Panc1 (cell line): ENCODE results near the gene KRT23. TPM values are rescaled to one million over a fixed set of nuclear protein-coding genes. Genes with fewer than 3 reads are reported as not detected.

Experiments
- ATAC-seq: fragments of 200-7000 bp; cut with Tn5 transposase; 2 replicates; pipeline ENCODE4 v1.9.1; 2020; ENCODE audit warnings: mild to moderate bottlenecking, moderate library complexity
- BruUV-seq: library from RNA; stranded (reverse); fragments of 400-500 nt; replicated peaks from 2 replicates; lab custom pipeline; 2021; lab: Mats Ljungman, UMichigan
- CTCF ChIA-PET: fragments of 300-600 bp; sonication (Branson Sonifier 250); formaldehyde crosslinking; loops from one replicate; lab custom pipeline; 2022; ENCODE audit warnings: antibody characterized with exemption; lab: Charles Lee
- POLR2A ChIA-PET: fragments of 300-600 bp; sonication (Branson Sonifier 250); formaldehyde crosslinking; loops from one replicate; lab custom pipeline; 2022; ENCODE audit warnings: antibody characterized with exemption; lab: Charles Lee
- DNase-seq: peaks from one replicate; pipeline ENCODE4 v3.0.0-alpha.2; 2010; ENCODE audit warnings: low read depth, low spot score
- H3K27ac ChIP-seq: 2 replicates; pipeline ENCODE4 v1.5.1; 2011; ENCODE audit warnings: mild to moderate bottlenecking, low read length, inconsistent platforms
- H3K27me3 ChIP-seq: fragments of 200-500 bp; sonication (Bioruptor generic); 2 replicates; pipeline ENCODE4 v1.6.0; 2014; ENCODE audit warnings: low read length, inconsistent platforms; ENCODE audit not compliant: control insufficient read depth, insufficient read depth
- H3K36me3 ChIP-seq: fragments of 200-500 bp; sonication (Bioruptor generic); 2 replicates; pipeline ENCODE4 v1.5.1; 2014; ENCODE audit warnings: inconsistent platforms, mild to moderate bottlenecking, low read length, moderate library complexity; ENCODE audit not compliant: control insufficient read depth, insufficient read depth
- H3K4me1 ChIP-seq: 2 replicates; pipeline ENCODE4 v1.5.1; 2011; ENCODE audit warnings: inconsistent platforms, mild to moderate bottlenecking, low read length, moderate library complexity; ENCODE audit not compliant: control insufficient read depth, insufficient read depth
- H3K4me3 ChIP-seq, 2 experiments: 2 replicates each; pipeline ENCODE4 v1.5.1; 2011 to 2012; ENCODE audit warnings: low read depth in 2 of 2, low read length in 2 of 2, mild to moderate bottlenecking in 2 of 2, inconsistent platforms in 1 of 2, moderate library complexity in 1 of 2
- H3K9me3 ChIP-seq: fragments of 200-500 bp; sonication (Bioruptor generic); 2 replicates; pipeline ENCODE4 v1.5.1; 2014; ENCODE audit warnings: low read depth, mild to moderate bottlenecking, inconsistent platforms, low read length, moderate library complexity; ENCODE audit not compliant: control insufficient read depth, insufficient read depth
- CTCF ChIP-seq: fragments of 450-650 bp; IDR thresholded peaks from 2 replicates; pipeline ENCODE4 v1.5.1; 2017; ENCODE audit warnings: mild to moderate bottlenecking
- POLR2AphosphoS5 ChIP-seq: IDR thresholded peaks from 2 replicates; pipeline ENCODE4 v1.6.1; 2012; ENCODE audit warnings: mild to moderate bottlenecking, low read depth, low read length, moderate library complexity
- REST ChIP-seq, 2 experiments: IDR thresholded peaks; 2 replicates each; pipeline ENCODE4 v1.6.1; 2011 to 2012; ENCODE audit warnings: low read depth in 2 of 2, control low read depth in 1 of 2, low read length in 1 of 2, mild to moderate bottlenecking in 1 of 2, moderate library complexity in 1 of 2; ENCODE audit not compliant: insufficient read depth in 1 of 2
- SIN3A ChIP-seq: IDR thresholded peaks from 2 replicates; pipeline ENCODE4 v1.6.1; 2012; ENCODE audit warnings: low read depth, mild to moderate bottlenecking, low read length, moderate library complexity, borderline replicate concordance; ENCODE audit not compliant: insufficient read depth
- TCF7L2 ChIP-seq: IDR thresholded peaks from 2 replicates; pipeline ENCODE4 v1.6.1; 2011; ENCODE audit warnings: mild to moderate bottlenecking, low read depth, low read length, inconsistent platforms
- in situ Hi-C: cut with HindIII; loops from 2 replicates; pipeline ENCODE4 v1.10.0; 2016; ENCODE audit warnings: low sequenced_read_pairs, low pct_unique_long_range_greater_than_20kb
- intact Hi-C: fragments of 100-400 bp; cut with micrococcal nuclease; formaldehyde crosslinking; loops from one replicate; pipeline ENCODE4 v1.10.0; 2022; ENCODE audit not compliant: unreplicated experiment
- total RNA-seq: library from RNA; stranded (reverse); gene quantifications from one replicate; pipeline ENCODE4 v1.2.1, GENCODE V29; 2021; ENCODE audit not compliant: unreplicated experiment

The KRT23 gene
- total RNA-seq, 1 experiment from 2014 or later, result not detected

GRCh38 chr17:40883031-40883430 is 54.4 kb downstream of the KRT23 start:
- CTCF ChIA-PET, result no interaction called here
- no TSS peak for BruUV-seq
- TF ChIP-seq CTCF (no peak), TCF7L2 (no peak)
- H3K4me1 ChIP-seq, result no peaks in the 10 kb centered on the region
- no peak for ATAC-seq
- no peak overlapping the region for H3K4me3 ChIP-seq
- no peak overlapping the region for H3K27ac ChIP-seq
- in situ Hi-C loops, result no loop called here
- POLR2A ChIA-PET, result no interaction called here
- no peaks in the 10 kb centered on the region for H3K36me3 ChIP-seq
- H3K9me3 ChIP-seq, result no peaks in the 10 kb centered on the region
- intact Hi-C loops, result no loop called here
- no peak for DNase-seq
- H3K27me3 ChIP-seq, result peaks cover 5% of the 10 kb centered on the region

- in situ Hi-C loops (no loop called here), intact Hi-C loops (no loop called here)
- ChIA-PET CTCF (no interaction called here), POLR2A (no interaction called here)
- ATAC-seq (no peak), DNase-seq (no peak)
- Histone ChIP-seq H3K9me3 (no peaks in the 10 kb centered on the region), H3K36me3 (no peaks in the 10 kb centered on the region), H3K27me3 (no peaks in the 10 kb centered on the region), H3K4me1 (no peaks in the 10 kb centered on the region), H3K4me3 (no peak overlapping the region), H3K27ac (no peak overlapping the region)
- TF ChIP-seq TCF7L2, result no peak
- TF ChIP-seq SIN3A, result no peak
- no peak for TF ChIP-seq POLR2AphosphoS5
- TF ChIP-seq REST (IDR thresholded peaks at IDR 0.05; ENCODE audit: insufficient read depth in 1 of 2, low read depth in 2 of 2, low read length in 1 of 2), result no peak
- TF ChIP-seq CTCF, result no peak
- BruUV-seq, result no TSS peak
These were observed 58.4 kb downstream of the KRT23 start for GRCh38 chr17:40879026-40879425.
